ENCODE results near the gene LLGL2. TPM values are rescaled to one million over a fixed set of nuclear protein-coding genes. Genes with fewer than 3 reads are reported as not detected.

LLGL2 gene
- total RNA-seq, 1 donor from 2014 or later: 16.6 TPM

DNA sequence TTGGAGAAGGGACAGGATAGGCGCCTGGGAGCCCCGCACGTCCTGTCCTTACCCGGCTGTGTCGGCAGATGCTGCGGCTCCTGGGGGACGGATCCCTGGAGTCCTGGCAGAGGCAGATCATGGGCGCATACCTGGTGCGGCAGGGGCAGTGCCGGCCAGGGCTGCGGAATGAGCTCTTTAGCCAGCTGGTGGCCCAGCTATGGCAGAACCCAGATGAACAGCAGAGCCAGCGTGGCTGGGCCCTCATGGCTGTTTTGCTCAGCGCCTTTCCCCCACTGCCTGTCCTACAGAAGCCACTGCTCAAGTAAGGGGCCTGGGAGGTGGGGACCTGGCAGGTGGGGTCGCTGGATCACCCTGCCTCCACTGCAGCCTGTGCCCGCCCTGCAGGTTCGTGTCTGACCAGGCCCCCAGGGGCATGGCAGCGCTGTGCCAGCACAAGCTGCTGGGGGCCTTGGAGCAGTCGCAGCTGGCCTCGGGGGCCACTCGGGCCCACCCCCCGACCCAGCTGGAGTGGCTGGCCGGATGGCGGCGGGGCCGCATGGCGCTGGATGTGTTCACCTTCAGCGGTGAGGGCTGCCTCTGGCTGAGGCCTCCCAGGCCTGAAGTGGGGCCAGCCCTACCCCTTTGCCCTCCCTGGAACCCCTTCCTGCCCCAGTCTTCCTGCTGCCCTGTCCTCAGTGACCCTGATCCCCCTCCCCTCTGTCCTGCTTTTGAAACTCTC lies 87.6 kb downstream of the LLGL2 start:
- H3K27me3 Mint-ChIP-seq (ENCODE audit: insufficient read depth, low read depth): no peaks in the 10 kb centered on the region
- TF ChIP-seq, protein P1, sequence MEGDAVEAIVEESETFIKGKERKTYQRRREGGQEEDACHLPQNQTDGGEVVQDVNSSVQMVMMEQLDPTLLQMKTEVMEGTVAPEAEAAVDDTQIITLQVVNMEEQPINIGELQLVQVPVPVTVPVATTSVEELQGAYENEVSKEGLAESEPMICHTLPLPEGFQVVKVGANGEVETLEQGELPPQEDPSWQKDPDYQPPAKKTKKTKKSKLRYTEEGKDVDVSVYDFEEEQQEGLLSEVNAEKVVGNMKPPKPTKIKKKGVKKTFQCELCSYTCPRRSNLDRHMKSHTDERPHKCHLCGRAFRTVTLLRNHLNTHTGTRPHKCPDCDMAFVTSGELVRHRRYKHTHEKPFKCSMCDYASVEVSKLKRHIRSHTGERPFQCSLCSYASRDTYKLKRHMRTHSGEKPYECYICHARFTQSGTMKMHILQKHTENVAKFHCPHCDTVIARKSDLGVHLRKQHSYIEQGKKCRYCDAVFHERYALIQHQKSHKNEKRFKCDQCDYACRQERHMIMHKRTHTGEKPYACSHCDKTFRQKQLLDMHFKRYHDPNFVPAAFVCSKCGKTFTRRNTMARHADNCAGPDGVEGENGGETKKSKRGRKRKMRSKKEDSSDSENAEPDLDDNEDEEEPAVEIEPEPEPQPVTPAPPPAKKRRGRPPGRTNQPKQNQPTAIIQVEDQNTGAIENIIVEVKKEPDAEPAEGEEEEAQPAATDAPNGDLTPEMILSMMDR (IDR thresholded peaks at IDR 0.05): no peak
- no peak for TF ChIP-seq EZH2phosphoT487 (IDR thresholded peaks at IDR 0.05)
- no peak for TF ChIP-seq EZH2 (IDR thresholded peaks at IDR 0.05)
- Histone ChIP-seq H3K4me2 (no peak overlapping the region), H3K79me2 (ENCODE audit: low read depth) (no peaks in the 10 kb centered on the region), H3K9ac (no peak overlapping the region), H3K9me3 (ENCODE audit: low read depth) (no peaks in the 10 kb centered on the region), H3K4me1 (peaks cover 12% of the 10 kb centered on the region), H4K20me1 (ENCODE audit: low read depth) (no peaks in the 10 kb centered on the region), H2AFZ (replicated peaks) (no peak overlapping the region), H3K27me3 (no peaks in the 10 kb centered on the region), H3K27ac (no peak overlapping the region), H3K36me3 (no peaks in the 10 kb centered on the region), H3F3A (ENCODE audit: low read depth) (no peaks in the 10 kb centered on the region), H3K4me3 (no peak overlapping the region)
- no peaks in the 10 kb centered on the region for H3K36me3 Mint-ChIP-seq
- no peaks in the 10 kb centered on the region for H3K9me3 Mint-ChIP-seq
- DNase-seq (ENCODE audit: low spot score): no peak
- no peak overlapping the region for H3K27ac Mint-ChIP-seq
- no peaks in the 10 kb centered on the region for H3K4me1 Mint-ChIP-seq
- H3K4me3 Mint-ChIP-seq: no peak overlapping the region

DNA sequence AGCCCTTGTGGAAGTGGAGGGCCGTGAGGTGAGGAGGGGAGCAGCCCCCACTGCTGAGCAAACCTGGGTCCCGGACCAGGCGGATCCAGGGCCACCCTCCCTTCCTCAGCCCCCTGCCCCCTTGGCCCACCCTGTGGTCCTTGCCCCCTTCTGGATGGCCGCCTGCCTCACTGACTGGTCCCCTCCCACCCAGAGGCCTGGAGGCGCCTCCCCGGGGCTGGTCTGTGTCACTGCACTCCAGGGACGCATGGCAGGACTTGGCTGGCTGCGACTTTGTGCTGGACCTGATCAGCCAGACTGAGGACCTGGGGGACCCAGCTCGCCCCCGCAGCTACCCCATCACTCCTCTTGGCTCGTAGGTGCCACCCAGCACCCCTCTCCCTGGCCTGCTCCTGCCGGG lies 88.5 kb downstream of the LLGL2 start:
- Mint-ChIP-seq H3K9me3 (no peaks in the 10 kb centered on the region), H3K36me3 (no peaks in the 10 kb centered on the region), H3K4me3 (no peak overlapping the region), H3K4me1 (no peaks in the 10 kb centered on the region), H3K27me3 (ENCODE audit: insufficient read depth, low read depth) (no peaks in the 10 kb centered on the region), H3K27ac (no peak overlapping the region)
- no peak for TF ChIP-seq EZH2 (IDR thresholded peaks at IDR 0.05)
- TF ChIP-seq, protein P1 (IDR thresholded peaks at IDR 0.05): peak; percentile 21
- Histone ChIP-seq H2AFZ (replicated peaks) (no peak overlapping the region), H3K4me2 (no peak overlapping the region), H3K27ac (no peak overlapping the region), H3K27me3 (no peaks in the 10 kb centered on the region), H3K9me3 (ENCODE audit: low read depth) (no peaks in the 10 kb centered on the region), H3K36me3 (no peaks in the 10 kb centered on the region), H4K20me1 (ENCODE audit: low read depth) (no peaks in the 10 kb centered on the region), H3K9ac (no peak overlapping the region), H3K4me1 (peaks cover 12% of the 10 kb centered on the region), H3F3A (ENCODE audit: low read depth) (no peaks in the 10 kb centered on the region), H3K79me2 (ENCODE audit: low read depth) (no peaks in the 10 kb centered on the region), H3K4me3 (no peak overlapping the region)
- DNase-seq (ENCODE audit: low spot score): peak; percentile 47

- H3K9me3 Mint-ChIP-seq: no peaks in the 10 kb centered on the region
- Histone ChIP-seq H3F3A (ENCODE audit: low read depth) (no peaks in the 10 kb centered on the region), H3K79me2 (ENCODE audit: low read depth) (no peaks in the 10 kb centered on the region), H3K36me3 (no peaks in the 10 kb centered on the region), H3K27ac (no peak overlapping the region), H4K20me1 (ENCODE audit: low read depth) (no peaks in the 10 kb centered on the region), H3K9ac (no peak overlapping the region), H2AFZ (replicated peaks) (no peak overlapping the region), H3K27me3 (no peaks in the 10 kb centered on the region), H3K4me3 (no peak overlapping the region), H3K9me3 (ENCODE audit: low read depth) (no peaks in the 10 kb centered on the region), H3K4me1 (peaks cover 12% of the 10 kb centered on the region), H3K4me2 (peak overlapping the region; percentile 22)
- H3K27ac Mint-ChIP-seq: no peak overlapping the region
- no peaks in the 10 kb centered on the region for H3K36me3 Mint-ChIP-seq
- peak; percentile 43 for DNase-seq (ENCODE audit: low spot score)
- H3K4me3 Mint-ChIP-seq: no peak overlapping the region
- H3K4me1 Mint-ChIP-seq: no peaks in the 10 kb centered on the region
- TF ChIP-seq EZH2 (IDR thresholded peaks at IDR 0.05) (no peak), EZH2phosphoT487 (IDR thresholded peaks at IDR 0.05) (no peak)
- TF ChIP-seq, protein P1 (IDR thresholded peaks at IDR 0.05): peak; percentile 19
- peaks cover 1% of the 10 kb centered on the region for H3K27me3 Mint-ChIP-seq (ENCODE audit: insufficient read depth, low read depth)
Measured at GRCh38 chr17:75614556-75615270, 89.2 kb downstream of the LLGL2 start.

Measured in neural progenitor cell (in vitro differentiated cells).